Thoracic aorta (tissue), 2 donors: ENCODE results near the gene ATP6V1E1. TPM values are rescaled to one million over a fixed set of nuclear protein-coding genes. Genes with fewer than 3 reads are reported as not detected.

Source experiments
- ATAC-seq: fragments of 150-250 bp; one replicate; pipeline ENCODE4 v1.8.0; 2017; ENCODE audit warnings: low read depth; ENCODE audit not compliant: insufficient number of reproducible peaks, low FRiP score
- DNase-seq: peaks from one replicate; pipeline ENCODE4 v3.0.0-alpha.2; 2020; ENCODE audit warnings: low spot score
- H3K27ac ChIP-seq, 2 donors: fragments of 200-600 bp; sonication (generic); 1 replicate in 1 of 2; 2 replicates in 1 of 2; pipeline ENCODE4 v1.5.1; 2016; ENCODE audit warnings: mild to moderate bottlenecking in 2 of 2, moderate library complexity in 2 of 2
- H3K27me3 ChIP-seq: fragments of 200-600 bp; sonication (generic); replicated peaks from 2 replicates; pipeline ENCODE4 v1.6.0; 2016; ENCODE audit warnings: mild to moderate bottlenecking; ENCODE audit not compliant: insufficient read depth
- H3K36me3 ChIP-seq: fragments of 200-600 bp; sonication (generic); one replicate; pipeline ENCODE4 v1.5.1; 2016
- H3K4me1 ChIP-seq, 2 donors: fragments of 200-600 bp; sonication (generic); 1 replicate in 1 of 2; 2 replicates in 1 of 2; pipeline versions ENCODE4 v1.5.1 to v1.6.0; 2016; ENCODE audit warnings: low read depth in 2 of 2, mild to moderate bottlenecking in 1 of 2; ENCODE audit not compliant: control insufficient read depth in 1 of 2
- H3K4me3 ChIP-seq: fragments of 200-600 bp; sonication (generic); 2 replicates; pipeline ENCODE4 v1.5.1; 2016; ENCODE audit warnings: mild to moderate bottlenecking
- H3K9me3 ChIP-seq: fragments of 200-600 bp; sonication (generic); 2 replicates; pipeline ENCODE4 v1.5.1; 2016
- CTCF ChIP-seq: fragments of 200-600 bp; sonication (generic); IDR thresholded peaks from one replicate; pipeline ENCODE4 v1.5.1; 2019; ENCODE audit warnings: antibody characterized with exemption
- total RNA-seq, 2 donors: library from RNA; depleted of rRNA; stranded (reverse); fragments of >200 nt; gene quantifications; one replicate each; pipeline versions ENCODE4 v1.1.0 to v1.2.3, GENCODE V29; 2016

Gene ATP6V1E1
- total RNA-seq, 2 donors from 2014 or later: 102 to 124 TPM

GRCh38 chr22:17549183-17549582 is 79.4 kb downstream of the ATP6V1E1 start:
- ATAC-seq (no peak), DNase-seq (no peak)
- H3K36me3 ChIP-seq: no peaks in the 10 kb centered on the region
- no peak overlapping the region for H3K4me3 ChIP-seq
- no peaks in the 10 kb centered on the region for H3K9me3 ChIP-seq
- H3K4me1 ChIP-seq: no peaks in the 10 kb centered on the region
- no peak overlapping the region for H3K27ac ChIP-seq
- TF ChIP-seq CTCF: no peak
- H3K27me3 ChIP-seq: no peaks in the 10 kb centered on the region

GRCh38 chr22:17548756-17549035 is 79.9 kb downstream of the ATP6V1E1 start:
- no peak for TF ChIP-seq CTCF
- H3K9me3 ChIP-seq: no peaks in the 10 kb centered on the region
- no peaks in the 10 kb centered on the region for H3K4me1 ChIP-seq
- DNase-seq (no peak), ATAC-seq (no peak)
- no peak overlapping the region for H3K4me3 ChIP-seq
- no peaks in the 10 kb centered on the region for H3K36me3 ChIP-seq
- no peak overlapping the region for H3K27ac ChIP-seq
- H3K27me3 ChIP-seq: no peaks in the 10 kb centered on the region

- no peaks in the 10 kb centered on the region for H3K27me3 ChIP-seq
- no peaks in the 10 kb centered on the region for H3K9me3 ChIP-seq
- H3K36me3 ChIP-seq: no peaks in the 10 kb centered on the region
- DNase-seq (no peak), ATAC-seq (no peak)
- H3K4me3 ChIP-seq: no peak overlapping the region
- H3K4me1 ChIP-seq: no peaks in the 10 kb centered on the region
- TF ChIP-seq CTCF: no peak
- no peak overlapping the region for H3K27ac ChIP-seq
Observed at GRCh38 chr22:17548010-17548755, 80.4 kb downstream of the ATP6V1E1 start.

GRCh38 chr22:17542452-17542851 is 86.1 kb downstream of the ATP6V1E1 start:
- no peak for TF ChIP-seq CTCF
- Histone ChIP-seq H3K4me3 (no peak overlapping the region), H3K36me3 (no peaks in the 10 kb centered on the region), H3K9me3 (no peaks in the 10 kb centered on the region), H3K27me3 (no peaks in the 10 kb centered on the region), H3K27ac (no peak overlapping the region), H3K4me1 (no peaks in the 10 kb centered on the region)
- no peak for ATAC-seq
- DNase-seq: no peak

Other genes with a start within 250 kb of the ATP6V1E1 start
- gene SLC25A18, start 65.3 kb downstream of the ATP6V1E1 start, total RNA-seq: not detected
- gene BCL2L13, start 10.0 kb upstream of the ATP6V1E1 start, total RNA-seq: 10 to 100 TPM; 38.0 to 43.4 TPM
- 10 to 100 TPM; 13.5 to 18.1 TPM for gene BID, start 145.7 kb upstream of the ATP6V1E1 start, total RNA-seq